Endodermal cell (in vitro differentiated cells): Measurements from ENCODE around the gene SLAMF1. TPM values are rescaled to one million over a fixed set of nuclear protein-coding genes. Genes with fewer than 3 reads are reported as not detected.

Experiments
- DNase-seq: peaks from one replicate; pipeline ENCODE4 v3.0.0-alpha.2; 2017
- H3K27ac ChIP-seq: 2 replicates; pipeline ENCODE4 v1.5.1; 2013; ENCODE audit warnings: mild to moderate bottlenecking, low read depth, low read length, moderate library complexity
- H3K27me3 ChIP-seq: 2 replicates; pipeline ENCODE4 v1.6.1; 2013; ENCODE audit warnings: mild to moderate bottlenecking, low read length, moderate library complexity; ENCODE audit not compliant: insufficient read depth, control insufficient read depth, poor library complexity, severe bottlenecking
- H3K36me3 ChIP-seq: 2 replicates; pipeline ENCODE4 v1.7.0; 2013; ENCODE audit warnings: mild to moderate bottlenecking, low read length, moderate library complexity; ENCODE audit not compliant: control insufficient read depth, insufficient read depth
- H3K4me1 ChIP-seq: one replicate; pipeline ENCODE4 v1.7.0; 2013; ENCODE audit warnings: low read length; ENCODE audit not compliant: control insufficient read depth, insufficient read depth
- H3K4me3 ChIP-seq: 2 replicates; pipeline ENCODE4 v1.5.1; 2013; ENCODE audit warnings: mild to moderate bottlenecking, low read length, moderate library complexity
- H3K9ac ChIP-seq: 2 replicates; pipeline ENCODE4 v1.6.1; 2013; ENCODE audit warnings: mild to moderate bottlenecking, low read length, moderate library complexity; ENCODE audit not compliant: poor library complexity, severe bottlenecking; ENCODE audit errors: extremely low read depth
- H3K9me3 ChIP-seq: 2 replicates; pipeline ENCODE4 v1.6.1; 2013; ENCODE audit warnings: mild to moderate bottlenecking, low read length, moderate library complexity; ENCODE audit not compliant: control insufficient read depth
- H3K27ac Mint-ChIP-seq: 2 replicates; pipeline ENCODE4 v1.8.0; 2020; ENCODE audit warnings: mixed read lengths
- H3K27me3 Mint-ChIP-seq: 2 replicates; pipeline ENCODE4 v1.8.0; 2021; ENCODE audit warnings: mild to moderate bottlenecking, mixed read lengths; ENCODE audit not compliant: insufficient read depth
- H3K36me3 Mint-ChIP-seq: 2 replicates; pipeline ENCODE4 v1.8.0; 2020; ENCODE audit warnings: low read depth, mixed read lengths
- H3K4me1 Mint-ChIP-seq: 2 replicates; pipeline ENCODE4 v1.8.0; 2020; ENCODE audit warnings: mixed read lengths
- H3K4me3 Mint-ChIP-seq: 2 replicates; pipeline ENCODE4 v1.8.0; 2020; ENCODE audit warnings: mild to moderate bottlenecking, moderate library complexity, mixed read lengths
- H3K9me3 Mint-ChIP-seq: 2 replicates; pipeline ENCODE4 v1.8.0; 2020; ENCODE audit warnings: mild to moderate bottlenecking, mixed read lengths
- WGBS, 2 experiments: methylation state at CpG; one replicate each; pipeline versions ENCODE4 v1.1.5 to v1.1.7; 2013; ENCODE audit warnings: missing lambda C conversion rate in 2 of 2, mixed read lengths in 1 of 2; ENCODE audit not compliant: insufficient coverage in 1 of 2, insufficient read length in 1 of 2; 5-methylcytosine and 5-hydroxymethylcytosine counted together
- total RNA-seq, 2 donors: library from RNA; stranded (reverse); fragmentation: NEBNext Ultra II Directional in 1 of 2; extraction: Animal tissue kit (Norgen Biotek cat#: 25700) in 1 of 2; gene quantifications; 2 replicates in 1 of 2; 3 replicates in 1 of 2; pipeline ENCODE4 v1.2.1, GENCODE V29; 2021
- TF ChIP-seq, protein P1 (sequence below): fragments of 200-600 bp; sonication (generic); conservative IDR thresholded peaks from 2 replicates; pipeline ENCODE4 v1.5.0; 2021; ENCODE audit warnings: antibody characterized with exemption, mild to moderate bottlenecking

The SLAMF1 gene
- total RNA-seq, 2 donors from 2014 or later, result not detected

DNA sequence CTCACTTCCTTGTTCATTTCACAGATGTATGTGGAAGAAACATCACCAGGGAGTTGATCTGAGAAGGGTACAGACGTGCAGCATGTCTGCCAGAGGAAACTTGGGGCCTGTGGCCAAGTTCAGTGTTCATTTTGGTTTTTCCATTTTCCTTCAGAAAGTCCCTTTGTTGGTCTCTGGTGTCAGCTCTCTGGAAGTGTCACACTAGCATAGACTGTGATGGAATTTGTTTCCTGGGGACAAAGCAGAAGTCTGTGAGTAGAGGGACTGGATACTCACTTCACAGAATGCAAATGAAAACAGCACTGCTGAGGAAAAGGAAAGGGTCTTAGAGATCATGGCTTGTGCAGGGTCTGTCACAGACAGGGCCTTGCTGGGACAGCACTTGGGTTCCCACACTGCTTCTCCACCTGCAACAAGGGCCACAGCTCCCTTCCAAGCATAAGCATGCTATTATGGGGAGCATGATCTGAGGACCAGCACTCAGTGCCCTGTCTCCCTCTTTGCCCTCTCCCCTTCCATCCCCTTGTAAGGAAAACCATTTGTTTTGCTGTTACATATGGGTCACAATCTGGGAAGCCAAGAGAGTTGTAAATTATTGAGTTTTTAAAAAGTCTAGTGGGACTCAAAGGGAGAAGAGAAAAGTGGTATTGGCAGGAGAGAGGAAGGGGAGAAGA is 36.1 kb downstream of the SLAMF1 start:
- Mint-ChIP-seq H3K4me1 (peaks cover 22% of the 10 kb centered on the region), H3K36me3 (no peaks in the 10 kb centered on the region), H3K4me3 (no peak overlapping the region), H3K27me3 (no peaks in the 10 kb centered on the region), H3K27ac (no peak overlapping the region), H3K9me3 (peaks cover 8% of the 10 kb centered on the region)
- H3K9me3 ChIP-seq, result peaks cover 1% of the 10 kb centered on the region
- no peaks in the 10 kb centered on the region for H3K36me3 ChIP-seq
- no peaks in the 10 kb centered on the region for H3K4me1 ChIP-seq
- H3K4me3 ChIP-seq, result no peak overlapping the region
- H3K27me3 ChIP-seq, result no peaks in the 10 kb centered on the region
- H3K9ac ChIP-seq, result no peak overlapping the region
- WGBS, 2 experiments, result 82% methylated on average over 1 of the region's 1 CpG; no CpG with 5 or more reads in 1 of the 2 experiments
- TF ChIP-seq, protein P1, sequence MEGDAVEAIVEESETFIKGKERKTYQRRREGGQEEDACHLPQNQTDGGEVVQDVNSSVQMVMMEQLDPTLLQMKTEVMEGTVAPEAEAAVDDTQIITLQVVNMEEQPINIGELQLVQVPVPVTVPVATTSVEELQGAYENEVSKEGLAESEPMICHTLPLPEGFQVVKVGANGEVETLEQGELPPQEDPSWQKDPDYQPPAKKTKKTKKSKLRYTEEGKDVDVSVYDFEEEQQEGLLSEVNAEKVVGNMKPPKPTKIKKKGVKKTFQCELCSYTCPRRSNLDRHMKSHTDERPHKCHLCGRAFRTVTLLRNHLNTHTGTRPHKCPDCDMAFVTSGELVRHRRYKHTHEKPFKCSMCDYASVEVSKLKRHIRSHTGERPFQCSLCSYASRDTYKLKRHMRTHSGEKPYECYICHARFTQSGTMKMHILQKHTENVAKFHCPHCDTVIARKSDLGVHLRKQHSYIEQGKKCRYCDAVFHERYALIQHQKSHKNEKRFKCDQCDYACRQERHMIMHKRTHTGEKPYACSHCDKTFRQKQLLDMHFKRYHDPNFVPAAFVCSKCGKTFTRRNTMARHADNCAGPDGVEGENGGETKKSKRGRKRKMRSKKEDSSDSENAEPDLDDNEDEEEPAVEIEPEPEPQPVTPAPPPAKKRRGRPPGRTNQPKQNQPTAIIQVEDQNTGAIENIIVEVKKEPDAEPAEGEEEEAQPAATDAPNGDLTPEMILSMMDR, result no peak
- no peak overlapping the region for H3K27ac ChIP-seq
- DNase-seq, result no peak

DNA sequence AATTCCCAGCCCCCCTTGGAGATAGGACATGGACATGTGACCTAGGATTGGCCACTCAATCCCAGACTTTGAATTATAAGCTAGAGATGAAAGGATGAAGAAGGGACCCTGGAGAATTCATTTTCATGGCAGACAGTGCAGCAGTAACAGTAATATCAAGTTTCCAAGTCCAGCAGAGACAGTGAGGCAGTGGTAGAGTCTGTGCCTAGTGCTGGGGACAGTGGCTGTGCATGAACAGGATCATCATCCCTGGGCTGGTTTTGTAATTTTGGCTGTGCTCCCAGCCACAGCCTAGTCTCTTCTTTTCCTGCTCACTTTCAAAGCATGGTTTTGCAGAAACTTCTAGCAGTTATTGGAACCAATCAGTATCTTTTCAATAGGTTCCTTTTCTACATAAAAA is 37.9 kb downstream of the SLAMF1 start:
- Mint-ChIP-seq H3K27me3 (no peaks in the 10 kb centered on the region), H3K4me3 (no peak overlapping the region), H3K4me1 (peaks cover 22% of the 10 kb centered on the region), H3K9me3 (peaks cover 19% of the 10 kb centered on the region), H3K27ac (no peak overlapping the region), H3K36me3 (no peaks in the 10 kb centered on the region)
- TF ChIP-seq, protein P1, result no peak
- H3K27me3 ChIP-seq, result no peaks in the 10 kb centered on the region
- H3K4me1 ChIP-seq, result no peaks in the 10 kb centered on the region
- H3K27ac ChIP-seq, result no peak overlapping the region
- H3K4me3 ChIP-seq, result no peak overlapping the region
- H3K9ac ChIP-seq, result no peak overlapping the region
- H3K36me3 ChIP-seq, result no peaks in the 10 kb centered on the region
- H3K9me3 ChIP-seq, result peaks cover 19% of the 10 kb centered on the region
- DNase-seq, result no peak

DNA sequence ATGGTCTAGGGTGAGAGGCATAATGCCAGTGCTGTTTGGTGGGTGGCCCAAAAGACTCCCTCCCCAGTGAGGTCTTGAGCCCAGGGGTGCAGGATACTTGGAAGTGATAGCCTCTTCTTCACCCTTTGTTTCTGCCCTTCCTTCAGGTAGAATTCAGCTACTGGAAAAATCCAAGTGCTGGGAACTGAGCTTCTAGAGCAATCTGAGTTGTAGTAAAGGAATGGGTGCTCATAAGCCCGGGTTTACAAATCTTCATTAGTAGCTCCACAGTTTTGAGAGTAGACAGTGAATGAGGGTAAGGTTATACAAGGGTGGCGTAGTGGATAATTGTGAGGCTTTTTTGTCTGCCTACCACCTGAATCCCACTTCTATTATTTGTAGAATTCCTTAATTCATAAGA is 38.3 kb downstream of the SLAMF1 start:
- H3K9ac ChIP-seq, result no peak overlapping the region
- no peaks in the 10 kb centered on the region for H3K27me3 Mint-ChIP-seq

More for the DNA sequence above, 38.3 kb downstream of the SLAMF1 start:
- H3K36me3 ChIP-seq, result no peaks in the 10 kb centered on the region
- H3K4me3 Mint-ChIP-seq, result no peak overlapping the region
- no peaks in the 10 kb centered on the region for H3K27me3 ChIP-seq
- H3K4me3 ChIP-seq, result no peak overlapping the region
- H3K27ac ChIP-seq, result no peak overlapping the region
- no peak for DNase-seq
- H3K9me3 ChIP-seq, result peaks cover 23% of the 10 kb centered on the region
- peaks cover 23% of the 10 kb centered on the region for H3K9me3 Mint-ChIP-seq
- H3K36me3 Mint-ChIP-seq, result no peaks in the 10 kb centered on the region
- H3K4me1 Mint-ChIP-seq, result peaks cover 22% of the 10 kb centered on the region
- 0 to 40% methylated on average over 1 to 2 of the region's 2 CpGs for WGBS, 2 experiments
- TF ChIP-seq, protein P1, result no peak
- no peaks in the 10 kb centered on the region for H3K4me1 ChIP-seq
- H3K27ac Mint-ChIP-seq, result no peak overlapping the region
